Keratinocyte (primary cell): ENCODE measurements around the gene KLF6. TPM values are rescaled to one million over a fixed set of nuclear protein-coding genes. Genes with fewer than 3 reads are reported as not detected.
A peak's percentile ranks its signal among the peaks of the same experiment; 100 is the strongest.

Source experiments
- DNase-seq: peaks from one replicate; pipeline ENCODE4 v3.0.0-alpha.2; 2011; ENCODE audit warnings: low read depth, missing footprints, low spot score
- FAIRE-seq: peaks from 2 replicates; lab custom pipeline; 2011; peaks lifted over from hg19 to GRCh38; lab: Jason Lieb, UNC
- H2AFZ ChIP-seq: 2 replicates; pipeline ENCODE4 v1.6.0; 2012; ENCODE audit warnings: low read length, control low read depth, inconsistent platforms; ENCODE audit not compliant: control insufficient read depth
- H3K27ac ChIP-seq: 2 replicates; pipeline ENCODE4 v1.5.1; 2011; ENCODE audit warnings: low read length; ENCODE audit not compliant: control insufficient read depth, insufficient read depth
- H3K27me3 ChIP-seq: 3 replicates; pipeline ENCODE4 v1.6.0; 2011; ENCODE audit warnings: low read length; ENCODE audit not compliant: control insufficient read depth, insufficient read depth; ENCODE audit errors: extremely low read depth
- H3K36me3 ChIP-seq, 2 experiments: 2 replicates in 1 of 2; 3 replicates in 1 of 2; pipeline ENCODE4 v1.5.1; 2011; ENCODE audit warnings: low read length in 2 of 2, mild to moderate bottlenecking in 1 of 2; ENCODE audit not compliant: control insufficient read depth in 2 of 2, insufficient read depth in 2 of 2; ENCODE audit errors: extremely low read depth in 1 of 2
- H3K4me1 ChIP-seq: 3 replicates; pipeline ENCODE4 v1.5.1; 2011; ENCODE audit warnings: low read length; ENCODE audit not compliant: control insufficient read depth, insufficient read depth; ENCODE audit errors: extremely low read depth
- H3K4me2 ChIP-seq: 3 replicates; pipeline ENCODE4 v1.6.0; 2011; ENCODE audit warnings: low read depth, low read length; ENCODE audit not compliant: control insufficient read depth, insufficient read depth; ENCODE audit errors: extremely low read depth
- H3K4me3 ChIP-seq, 3 experiments: fragments of 200-600 bp in 1 of 3; sonication (generic) in 1 of 3; 2 replicates in 2 of 3; 3 replicates in 1 of 3; pipeline ENCODE4 v1.5.1; 2011 to 2016; ENCODE audit warnings: low read length in 3 of 3, mild to moderate bottlenecking in 3 of 3, control low read depth in 2 of 3, inconsistent platforms in 1 of 3, low read depth in 1 of 3, mixed read lengths in 1 of 3, mixed run types in 1 of 3, moderate library complexity in 1 of 3; ENCODE audit not compliant: control insufficient read depth in 2 of 3, insufficient read depth in 2 of 3; ENCODE audit errors: extremely low read depth in 1 of 3
- H3K79me2 ChIP-seq: 2 replicates; pipeline ENCODE4 v1.6.0; 2012; ENCODE audit warnings: low read length; ENCODE audit not compliant: control insufficient read depth, insufficient read depth
- H3K9ac ChIP-seq: 3 replicates; pipeline ENCODE4 v1.6.0; 2011; ENCODE audit warnings: low read length; ENCODE audit not compliant: control insufficient read depth, insufficient read depth; ENCODE audit errors: extremely low read depth
- H3K9me1 ChIP-seq: 3 replicates; pipeline ENCODE4 v1.6.0; 2011; ENCODE audit warnings: low read length; ENCODE audit not compliant: control insufficient read depth, insufficient read depth; ENCODE audit errors: extremely low read depth
- H3K9me3 ChIP-seq: 2 replicates; pipeline ENCODE4 v1.5.1; 2012; ENCODE audit warnings: low read depth, low read length; ENCODE audit not compliant: control insufficient read depth
- H4K20me1 ChIP-seq: 3 replicates; pipeline ENCODE4 v1.6.0; 2011; ENCODE audit warnings: low read length; ENCODE audit not compliant: control insufficient read depth, insufficient read depth; ENCODE audit errors: extremely low read depth
- EZH2 ChIP-seq: IDR thresholded peaks from one replicate; pipeline ENCODE4 v1.6.1; 2012; ENCODE audit warnings: inconsistent platforms, mild to moderate bottlenecking, low read length, moderate library complexity
- dilution Hi-C: fragments of 300-500 bp; cut with MboI; formaldehyde crosslinking; loops from one replicate; pipeline ENCODE4 v1.7.0; 2020; ENCODE audit warnings: low sequenced_read_pairs; ENCODE audit not compliant: extremely low pct_ligation_motif_present
- polyA plus RNA-seq, 5 experiments: library from polyadenylated mRNA; depleted of rRNA in 3 of 5; stranded (reverse) in 3 of 5; stranded (forward) in 1 of 5; unstranded in 1 of 5; fragments of >200 nt; gene quantifications; 1 replicate in 1 of 5; 2 replicates in 3 of 5; 3 replicates in 1 of 5; pipeline versions ENCODE4 v1.2.1 to v1.2.3, GENCODE V29; 2011 to 2012; ENCODE audit warnings: missing spikeins in 2 of 5, low read depth in 1 of 5, low replicate concordance in 1 of 5
- TF ChIP-seq, protein P1 (sequence below), 3 experiments: IDR thresholded peaks in 1 of 3; conservative IDR thresholded peaks in 1 of 3; optimal IDR thresholded peaks in 1 of 3; 2 replicates in 2 of 3; 3 replicates in 1 of 3; pipeline versions ENCODE3 to v1.5.1; 2011; ENCODE audit warnings: low read length in 3 of 3, mild to moderate bottlenecking in 3 of 3, moderate library complexity in 2 of 3, control low read depth in 1 of 3, inconsistent platforms in 1 of 3; ENCODE audit not compliant: insufficient read depth in 2 of 3; ENCODE audit errors: extremely low read depth in 1 of 3

Gene KLF6
- polyA plus RNA-seq, 1 donor (not counting 4 experiments of a cell fraction or from before 2014, with no cell fraction given): 250 TPM

- Histone ChIP-seq H4K20me1 (no peaks in the 10 kb centered on the region), H3K9me3 (no peaks in the 10 kb centered on the region), H3K4me3 (no peak overlapping the region), H3K4me1 (peaks cover 18% of the 10 kb centered on the region), H3K79me2 (no peaks in the 10 kb centered on the region), H3K9me1 (no peaks in the 10 kb centered on the region), H2AFZ (peak overlapping the region; percentile 58), H3K27me3 (no peaks in the 10 kb centered on the region), H3K4me2 (peak overlapping the region; percentile 67), H3K36me3 (no peaks in the 10 kb centered on the region), H3K9ac (no peak overlapping the region), H3K27ac (peak overlapping the region; percentile 58)
- no peak for DNase-seq
- dilution Hi-C loops: no loop called here
- TF ChIP-seq, protein P1, sequence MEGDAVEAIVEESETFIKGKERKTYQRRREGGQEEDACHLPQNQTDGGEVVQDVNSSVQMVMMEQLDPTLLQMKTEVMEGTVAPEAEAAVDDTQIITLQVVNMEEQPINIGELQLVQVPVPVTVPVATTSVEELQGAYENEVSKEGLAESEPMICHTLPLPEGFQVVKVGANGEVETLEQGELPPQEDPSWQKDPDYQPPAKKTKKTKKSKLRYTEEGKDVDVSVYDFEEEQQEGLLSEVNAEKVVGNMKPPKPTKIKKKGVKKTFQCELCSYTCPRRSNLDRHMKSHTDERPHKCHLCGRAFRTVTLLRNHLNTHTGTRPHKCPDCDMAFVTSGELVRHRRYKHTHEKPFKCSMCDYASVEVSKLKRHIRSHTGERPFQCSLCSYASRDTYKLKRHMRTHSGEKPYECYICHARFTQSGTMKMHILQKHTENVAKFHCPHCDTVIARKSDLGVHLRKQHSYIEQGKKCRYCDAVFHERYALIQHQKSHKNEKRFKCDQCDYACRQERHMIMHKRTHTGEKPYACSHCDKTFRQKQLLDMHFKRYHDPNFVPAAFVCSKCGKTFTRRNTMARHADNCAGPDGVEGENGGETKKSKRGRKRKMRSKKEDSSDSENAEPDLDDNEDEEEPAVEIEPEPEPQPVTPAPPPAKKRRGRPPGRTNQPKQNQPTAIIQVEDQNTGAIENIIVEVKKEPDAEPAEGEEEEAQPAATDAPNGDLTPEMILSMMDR (optimal IDR thresholded peaks at IDR 0.05 in 1 of 3, IDR thresholded peaks at IDR 0.05 in 1 of 3, conservative IDR thresholded peaks at IDR 0.05 in 1 of 3; ENCODE audit: extremely low read depth in 1 of 3, insufficient read depth in 2 of 3, low read length in 3 of 3): no peak
- TF ChIP-seq EZH2: no peak
- FAIRE-seq: no peak
Measured at GRCh38 chr10:3827768-3828403, 42.9 kb upstream of the KLF6 start.

DNA sequence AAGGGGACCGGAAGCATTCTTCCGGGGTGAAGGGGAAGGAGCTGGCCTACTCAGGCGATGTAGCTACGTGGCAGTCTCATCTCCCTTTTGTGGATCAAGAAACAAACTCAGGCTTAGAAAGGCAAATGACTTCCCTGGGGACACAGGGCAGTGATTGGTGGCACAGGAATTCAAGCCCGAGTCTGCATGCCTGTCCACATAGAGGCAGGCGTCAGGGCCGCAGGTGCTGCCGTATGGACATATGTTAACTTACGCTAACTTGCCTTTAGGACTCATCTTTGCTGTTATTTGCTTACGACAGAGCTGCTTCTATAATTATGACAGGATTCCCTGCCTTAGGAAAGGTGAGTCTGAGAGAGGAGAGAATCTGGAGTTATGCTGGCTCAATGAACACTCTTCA is 42.3 kb upstream of the KLF6 start:
- no peak for FAIRE-seq
- no peak overlapping the region for H3K27ac ChIP-seq

More for the DNA sequence above, 42.3 kb upstream of the KLF6 start:
- DNase-seq: no peak
- no peaks in the 10 kb centered on the region for H3K79me2 ChIP-seq
- no peak overlapping the region for H3K9ac ChIP-seq
- H3K4me1 ChIP-seq: peaks cover 18% of the 10 kb centered on the region
- no peaks in the 10 kb centered on the region for H3K9me3 ChIP-seq
- no peak overlapping the region for H3K4me3 ChIP-seq
- no peaks in the 10 kb centered on the region for H3K9me1 ChIP-seq
- no peak overlapping the region for H3K4me2 ChIP-seq
- H3K36me3 ChIP-seq: no peaks in the 10 kb centered on the region
- no peaks in the 10 kb centered on the region for H4K20me1 ChIP-seq
- no peak overlapping the region for H2AFZ ChIP-seq
- dilution Hi-C loops: no loop called here
- TF ChIP-seq, protein P1 (optimal IDR thresholded peaks at IDR 0.05 in 1 of 3, IDR thresholded peaks at IDR 0.05 in 1 of 3, conservative IDR thresholded peaks at IDR 0.05 in 1 of 3; ENCODE audit: extremely low read depth in 1 of 3, insufficient read depth in 2 of 3, low read length in 3 of 3): no peak
- TF ChIP-seq EZH2: no peak
- no peaks in the 10 kb centered on the region for H3K27me3 ChIP-seq
